Neural progenitor cell (in vitro differentiated cells): ENCODE measurements around the gene RNF214.

Experiments used
- EZH2 ChIP-seq: fragments of 200-600 bp; sonication (generic); IDR thresholded peaks from 2 replicates; pipeline ENCODE4 v1.6.1; 2017; ENCODE audit warnings: antibody characterized with exemption, mild to moderate bottlenecking, moderate library complexity
- EZH2phosphoT487 ChIP-seq: fragments of 200-600 bp; sonication (generic); IDR thresholded peaks from 2 replicates; pipeline ENCODE4 v1.6.1; 2017; ENCODE audit warnings: antibody characterized with exemption
- TF ChIP-seq, protein P1 (sequence below): fragments of 200-600 bp; sonication (generic); IDR thresholded peaks from 2 replicates; pipeline ENCODE4 v1.5.1; 2017; ENCODE audit warnings: antibody characterized with exemption, mild to moderate bottlenecking

DNA sequence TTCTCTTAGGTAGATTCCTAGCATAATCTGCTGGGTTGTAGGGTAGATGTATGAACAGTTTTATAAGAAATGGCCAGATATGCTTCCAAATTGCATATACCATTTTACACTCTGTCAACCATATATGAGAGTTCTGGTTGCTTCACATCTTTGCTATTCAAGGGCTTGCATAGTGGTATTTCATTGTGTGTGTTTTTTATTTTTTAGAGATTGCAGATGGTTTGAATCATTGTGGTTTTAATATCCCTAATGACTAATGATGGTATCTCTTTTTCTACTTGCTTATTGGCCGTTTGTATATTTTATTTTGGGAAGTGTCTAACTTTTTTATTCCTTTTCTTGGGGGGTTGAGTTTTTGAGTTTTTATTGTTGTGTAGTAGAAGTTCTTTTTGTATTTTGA is 26.9 kb downstream of the RNF214 start:
- TF ChIP-seq, protein P1, sequence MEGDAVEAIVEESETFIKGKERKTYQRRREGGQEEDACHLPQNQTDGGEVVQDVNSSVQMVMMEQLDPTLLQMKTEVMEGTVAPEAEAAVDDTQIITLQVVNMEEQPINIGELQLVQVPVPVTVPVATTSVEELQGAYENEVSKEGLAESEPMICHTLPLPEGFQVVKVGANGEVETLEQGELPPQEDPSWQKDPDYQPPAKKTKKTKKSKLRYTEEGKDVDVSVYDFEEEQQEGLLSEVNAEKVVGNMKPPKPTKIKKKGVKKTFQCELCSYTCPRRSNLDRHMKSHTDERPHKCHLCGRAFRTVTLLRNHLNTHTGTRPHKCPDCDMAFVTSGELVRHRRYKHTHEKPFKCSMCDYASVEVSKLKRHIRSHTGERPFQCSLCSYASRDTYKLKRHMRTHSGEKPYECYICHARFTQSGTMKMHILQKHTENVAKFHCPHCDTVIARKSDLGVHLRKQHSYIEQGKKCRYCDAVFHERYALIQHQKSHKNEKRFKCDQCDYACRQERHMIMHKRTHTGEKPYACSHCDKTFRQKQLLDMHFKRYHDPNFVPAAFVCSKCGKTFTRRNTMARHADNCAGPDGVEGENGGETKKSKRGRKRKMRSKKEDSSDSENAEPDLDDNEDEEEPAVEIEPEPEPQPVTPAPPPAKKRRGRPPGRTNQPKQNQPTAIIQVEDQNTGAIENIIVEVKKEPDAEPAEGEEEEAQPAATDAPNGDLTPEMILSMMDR = no peak
- TF ChIP-seq EZH2 (no peak), EZH2phosphoT487 (no peak)
